A673 (cell line): ENCODE measurements around the gene C4orf50. TPM values are rescaled to one million over a fixed set of nuclear protein-coding genes. Genes with fewer than 3 reads are reported as not detected.
"Not testable (repeated sequence)": the region's sequence is repeated elsewhere in the genome, so short reads cannot be mapped to it uniquely, and the experiment has no call there.

Experiments used
- BruUV-seq: library from RNA; stranded (reverse); fragments of 400-500 nt; replicated peaks from 2 replicates; lab custom pipeline; 2021; lab: Mats Ljungman, UMichigan
- CTCF ChIA-PET: fragments of 300-600 bp; sonication (Branson Sonifier 250); formaldehyde crosslinking; loops from one replicate; lab custom pipeline; 2022; ENCODE audit warnings: antibody characterized with exemption; lab: Charles Lee
- POLR2A ChIA-PET: fragments of 300-600 bp; sonication (Branson Sonifier 250); formaldehyde crosslinking; loops from one replicate; lab custom pipeline; 2022; ENCODE audit warnings: antibody characterized with exemption; ENCODE audit not compliant: low non-redundant PET; lab: Charles Lee
- DNase-seq: peaks from one replicate; pipeline ENCODE4 v3.0.0-alpha.2; 2015; ENCODE audit warnings: low spot score
- H3K27ac ChIP-seq: fragments of 200-600 bp; sonication (generic); 2 replicates; pipeline ENCODE4 v1.5.1; 2016; ENCODE audit warnings: mixed run types, low read depth, mild to moderate bottlenecking, mixed read lengths, antibody characterized with exemption, low read length; ENCODE audit not compliant: poor library complexity, severe bottlenecking
- H3K27me3 ChIP-seq: fragments of 200-600 bp; sonication (generic); replicated peaks from 2 replicates; pipeline ENCODE4 v1.6.1; 2017; ENCODE audit warnings: mixed run types, low read depth, mild to moderate bottlenecking, mixed read lengths, antibody characterized with exemption, low read length; ENCODE audit not compliant: insufficient read depth, poor library complexity
- H3K36me3 ChIP-seq: fragments of 200-600 bp; sonication (generic); 2 replicates; pipeline ENCODE4 v1.6.1; 2016; ENCODE audit warnings: mixed run types, mild to moderate bottlenecking, mixed read lengths, antibody characterized with exemption, low read length; ENCODE audit not compliant: insufficient read depth, poor library complexity, severe bottlenecking
- H3K4me1 ChIP-seq: fragments of 200-600 bp; sonication (generic); 2 replicates; pipeline ENCODE4 v1.6.1; 2017; ENCODE audit warnings: mixed run types, mild to moderate bottlenecking, mixed read lengths, antibody characterized with exemption, low read length; ENCODE audit not compliant: insufficient read depth, poor library complexity, severe bottlenecking
- H3K4me3 ChIP-seq: fragments of 200-600 bp; sonication (generic); 2 replicates; pipeline ENCODE4 v1.5.1; 2016; ENCODE audit warnings: low read depth, mixed run types, mild to moderate bottlenecking, mixed read lengths, low read length; ENCODE audit not compliant: poor library complexity, severe bottlenecking
- H3K9me3 ChIP-seq: fragments of 200-600 bp; sonication (generic); 2 replicates; pipeline ENCODE4 v1.6.1; 2016; ENCODE audit warnings: mixed run types, low read depth, mild to moderate bottlenecking, mixed read lengths, antibody characterized with exemption, low read length; ENCODE audit not compliant: poor library complexity, severe bottlenecking
- EZH2 ChIP-seq: fragments of 200-600 bp; sonication (generic); IDR thresholded peaks from 2 replicates; pipeline ENCODE4 v1.6.1; 2017; ENCODE audit warnings: borderline replicate concordance, low read depth, mild to moderate bottlenecking, mixed read lengths, antibody characterized with exemption, low read length; ENCODE audit not compliant: poor library complexity, severe bottlenecking
- intact Hi-C: fragments of 100-400 bp; cut with micrococcal nuclease; formaldehyde crosslinking; loops from one replicate; pipeline ENCODE4 v1.10.0; 2022; ENCODE audit not compliant: unreplicated experiment
- total RNA-seq: library from RNA; stranded (reverse); gene quantifications from 2 replicates; pipeline ENCODE4 v1.2.3, GENCODE V29; 2021
- TF ChIP-seq, protein P1 (sequence below): fragments of 300-800, 200-600 bp; sonication (generic); conservative IDR thresholded peaks from 2 replicates; pipeline ENCODE4 v1.5.1; 2017; ENCODE audit warnings: low read depth, mild to moderate bottlenecking, antibody characterized with exemption, low read length, moderate library complexity, mixed read lengths

C4orf50 gene
- total RNA-seq, 1 experiment from 2014 or later, result not detected

DNA sequence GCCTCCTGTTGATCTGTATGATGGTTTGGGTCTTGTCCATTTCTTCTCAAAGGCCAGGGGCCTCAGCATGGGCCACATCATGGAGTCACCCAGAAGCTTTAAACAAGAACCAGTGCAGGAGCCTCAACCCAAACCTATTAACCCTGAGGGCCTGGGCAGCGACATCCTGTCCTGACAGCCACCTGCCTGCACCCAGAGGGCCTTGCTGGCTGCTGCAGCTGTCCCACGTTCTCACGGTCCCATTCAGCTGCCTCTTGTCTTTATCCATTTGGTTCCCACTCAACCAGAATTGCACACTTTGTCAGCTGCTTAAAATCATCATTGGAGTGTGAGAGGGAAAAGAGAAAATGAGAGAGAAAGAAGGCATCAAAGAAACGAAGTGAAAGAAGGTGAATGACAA lies 21.6 kb downstream of the C4orf50 start:
- intact Hi-C loops, result no loop called here
- H3K27me3 ChIP-seq, result peaks cover 27% of the 10 kb centered on the region
- POLR2A ChIA-PET, result no interaction called here
- no peak overlapping the region for H3K4me3 ChIP-seq
- H3K27ac ChIP-seq, result no peak overlapping the region
- H3K4me1 ChIP-seq, result no peaks in the 10 kb centered on the region
- CTCF ChIA-PET, result no interaction called here
- no TSS peak for BruUV-seq
- no peaks in the 10 kb centered on the region for H3K36me3 ChIP-seq
- TF ChIP-seq EZH2, result no peak
- TF ChIP-seq, protein P1, sequence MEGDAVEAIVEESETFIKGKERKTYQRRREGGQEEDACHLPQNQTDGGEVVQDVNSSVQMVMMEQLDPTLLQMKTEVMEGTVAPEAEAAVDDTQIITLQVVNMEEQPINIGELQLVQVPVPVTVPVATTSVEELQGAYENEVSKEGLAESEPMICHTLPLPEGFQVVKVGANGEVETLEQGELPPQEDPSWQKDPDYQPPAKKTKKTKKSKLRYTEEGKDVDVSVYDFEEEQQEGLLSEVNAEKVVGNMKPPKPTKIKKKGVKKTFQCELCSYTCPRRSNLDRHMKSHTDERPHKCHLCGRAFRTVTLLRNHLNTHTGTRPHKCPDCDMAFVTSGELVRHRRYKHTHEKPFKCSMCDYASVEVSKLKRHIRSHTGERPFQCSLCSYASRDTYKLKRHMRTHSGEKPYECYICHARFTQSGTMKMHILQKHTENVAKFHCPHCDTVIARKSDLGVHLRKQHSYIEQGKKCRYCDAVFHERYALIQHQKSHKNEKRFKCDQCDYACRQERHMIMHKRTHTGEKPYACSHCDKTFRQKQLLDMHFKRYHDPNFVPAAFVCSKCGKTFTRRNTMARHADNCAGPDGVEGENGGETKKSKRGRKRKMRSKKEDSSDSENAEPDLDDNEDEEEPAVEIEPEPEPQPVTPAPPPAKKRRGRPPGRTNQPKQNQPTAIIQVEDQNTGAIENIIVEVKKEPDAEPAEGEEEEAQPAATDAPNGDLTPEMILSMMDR, result no peak
- no peaks in the 10 kb centered on the region for H3K9me3 ChIP-seq
- DNase-seq, result no peak

DNA sequence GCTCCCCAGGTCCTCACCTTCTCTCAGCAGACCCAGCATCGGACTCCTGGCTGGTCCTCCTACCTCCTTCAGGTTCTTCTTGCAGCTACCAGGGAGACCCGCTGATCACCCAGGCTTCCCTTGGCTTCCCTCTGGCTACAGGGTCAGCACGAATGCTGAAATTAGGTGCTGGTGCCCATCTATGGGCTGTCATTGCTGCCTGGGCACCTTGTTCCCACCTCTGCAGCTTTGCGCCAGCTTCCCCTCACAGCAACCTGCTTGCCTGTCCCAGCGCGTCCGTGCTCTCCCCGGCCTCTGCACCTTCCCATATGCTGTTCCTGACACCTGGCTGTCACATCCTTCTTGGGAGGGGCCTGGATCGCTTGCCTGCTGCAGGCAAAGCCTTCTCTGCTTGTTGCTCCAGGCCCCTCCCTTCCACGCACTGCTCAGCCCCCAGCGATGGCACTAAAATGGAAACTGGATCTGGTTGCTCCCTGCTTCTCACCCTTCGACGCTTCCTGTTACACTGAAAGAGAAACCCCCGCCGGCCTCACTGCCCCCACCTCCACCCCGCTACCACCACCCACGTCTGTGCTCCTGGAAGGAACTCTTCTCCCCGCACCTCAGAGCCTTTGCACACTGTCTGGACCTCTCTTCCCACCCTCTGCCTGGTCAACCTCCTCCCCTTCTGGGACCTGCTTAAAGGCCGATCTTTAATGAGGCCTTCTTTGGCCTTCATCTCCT lies 22.2 kb downstream of the C4orf50 start:
- ChIA-PET CTCF (no interaction called here), POLR2A (no interaction called here)
- Histone ChIP-seq H3K27me3 (peaks cover 22% of the 10 kb centered on the region), H3K36me3 (no peaks in the 10 kb centered on the region), H3K4me1 (no peaks in the 10 kb centered on the region), H3K27ac (no peak overlapping the region), H3K9me3 (no peaks in the 10 kb centered on the region), H3K4me3 (no peak overlapping the region)
- TF ChIP-seq, protein P1, result no peak
- TF ChIP-seq EZH2, result no peak
- no peak for DNase-seq
- no TSS peak for BruUV-seq
- intact Hi-C loops, result no loop called here

DNA sequence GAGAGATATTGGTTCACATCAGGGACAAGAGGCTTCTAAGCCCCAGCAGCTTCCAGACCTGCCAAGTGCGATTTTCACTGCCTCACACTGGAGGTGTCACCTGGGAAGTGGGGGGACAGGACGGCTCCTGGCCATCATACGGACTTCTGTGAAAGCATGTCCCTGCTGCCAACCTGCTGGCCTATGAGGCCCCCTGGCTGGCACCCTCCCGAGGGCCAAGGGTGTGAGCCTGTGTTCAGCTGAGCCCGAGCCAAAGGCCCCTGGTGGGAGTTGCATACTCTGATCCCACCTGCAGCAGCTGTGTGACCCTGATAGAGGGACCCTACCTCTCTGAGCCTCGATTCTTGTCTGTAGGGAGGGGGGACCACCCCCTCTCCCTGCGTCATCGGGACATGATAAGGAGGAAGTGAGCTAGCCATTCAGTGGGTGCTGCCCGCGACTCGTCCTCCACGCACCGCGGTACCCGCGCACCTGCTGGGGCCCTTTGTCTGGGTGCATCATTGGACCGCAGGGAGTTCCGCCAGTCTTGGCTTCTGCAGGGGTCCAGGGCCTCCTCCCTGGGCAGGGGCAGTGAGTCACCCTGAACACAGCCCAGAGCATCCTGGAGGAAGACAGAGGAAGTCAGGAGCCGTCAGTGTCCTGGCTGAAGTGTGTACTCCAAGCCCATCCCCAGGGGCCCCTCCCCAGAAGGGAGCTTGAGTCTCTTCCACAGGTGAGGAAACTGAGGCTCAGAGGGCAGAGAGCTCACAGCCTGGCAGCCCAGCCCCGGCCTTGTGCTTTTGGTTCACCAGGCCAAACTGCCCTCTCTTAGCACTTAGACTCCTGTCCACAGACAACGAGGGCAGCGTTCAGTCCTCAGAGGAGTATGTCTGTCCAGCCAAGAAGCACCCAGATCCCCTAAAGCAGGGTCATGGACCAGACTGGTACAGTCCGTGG lies 24.1 kb downstream of the C4orf50 start:
- Histone ChIP-seq H3K4me3 (no peak overlapping the region), H3K4me1 (no peaks in the 10 kb centered on the region), H3K36me3 (no peaks in the 10 kb centered on the region), H3K27me3 (peaks cover 3% of the 10 kb centered on the region), H3K27ac (no peak overlapping the region), H3K9me3 (no peaks in the 10 kb centered on the region)
- no TSS peak for BruUV-seq
- ChIA-PET CTCF (no interaction called here), POLR2A (no interaction called here)
- no peak for DNase-seq
- no peak for TF ChIP-seq EZH2
- TF ChIP-seq, protein P1, result no peak
- intact Hi-C loops, result no loop called here

DNA sequence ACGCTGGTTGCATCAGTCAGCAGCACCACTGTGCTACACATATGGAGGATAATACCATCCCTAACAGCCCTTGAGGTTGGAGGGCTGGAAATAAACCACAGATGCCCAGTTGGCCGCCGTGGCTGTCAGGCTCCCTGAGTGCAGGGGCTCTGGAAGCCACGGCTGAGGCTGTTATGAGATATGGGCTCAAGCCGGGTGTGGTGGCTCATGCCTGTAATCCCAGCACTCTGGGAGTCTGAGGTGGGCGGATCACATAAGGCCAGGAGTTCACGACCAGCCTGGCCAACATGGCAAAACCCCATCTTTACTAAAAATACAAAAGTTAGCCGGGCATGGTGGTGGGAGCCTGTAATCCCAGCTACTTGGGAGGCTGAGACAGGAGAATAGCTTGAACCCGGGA lies 24.9 kb downstream of the C4orf50 start:
- DNase-seq, intact Hi-C loops, CTCF ChIA-PET: not testable (repeated sequence)

More for the DNA sequence above, 24.9 kb downstream of the C4orf50 start:
- BruUV-seq, H3K4me1 ChIP-seq, H3K9me3 ChIP-seq, POLR2A ChIA-PET, H3K27me3 ChIP-seq, H3K27ac ChIP-seq, H3K4me3 ChIP-seq, H3K36me3 ChIP-seq: not testable (repeated sequence)
